Transverse colon (tissue), 4 donors: ENCODE measurements around the gene DCAF10.

Source experiments
- EP300 ChIP-seq: sonication (generic); formaldehyde crosslinking; IDR thresholded peaks from one replicate; pipeline ENCODE4 v1.6.1; 2017; ENCODE audit warnings: antibody characterized with exemption, low read depth
- POLR2A ChIP-seq: fragments of 450-650 bp; IDR thresholded peaks from one replicate; pipeline ENCODE4 v1.6.1; 2016; ENCODE audit warnings: antibody characterized with exemption, mild to moderate bottlenecking, moderate library complexity
- POLR2AphosphoS5 ChIP-seq, 3 donors: sonication (generic); formaldehyde crosslinking; IDR thresholded peaks; one replicate each; pipeline ENCODE4 v1.6.1; 2016; ENCODE audit warnings: antibody characterized with exemption in 3 of 3
- TF ChIP-seq, protein P1 (sequence below), 5 experiments: fragments of 200-600 bp in 3 of 5; fragments of 450-650 bp in 2 of 5; sonication (generic) in 3 of 5; IDR thresholded peaks; 1 replicate in 2 of 5; 2 replicates in 3 of 5; pipeline ENCODE4 v1.5.1; 2016 to 2017; ENCODE audit warnings: antibody characterized with exemption in 5 of 5, inconsistent platforms in 3 of 5, mild to moderate bottlenecking in 2 of 5, moderate library complexity in 1 of 5

GRCh38 chr9:37788332-37788731 is 12.3 kb upstream of the DCAF10 start:
- TF ChIP-seq, protein P1, sequence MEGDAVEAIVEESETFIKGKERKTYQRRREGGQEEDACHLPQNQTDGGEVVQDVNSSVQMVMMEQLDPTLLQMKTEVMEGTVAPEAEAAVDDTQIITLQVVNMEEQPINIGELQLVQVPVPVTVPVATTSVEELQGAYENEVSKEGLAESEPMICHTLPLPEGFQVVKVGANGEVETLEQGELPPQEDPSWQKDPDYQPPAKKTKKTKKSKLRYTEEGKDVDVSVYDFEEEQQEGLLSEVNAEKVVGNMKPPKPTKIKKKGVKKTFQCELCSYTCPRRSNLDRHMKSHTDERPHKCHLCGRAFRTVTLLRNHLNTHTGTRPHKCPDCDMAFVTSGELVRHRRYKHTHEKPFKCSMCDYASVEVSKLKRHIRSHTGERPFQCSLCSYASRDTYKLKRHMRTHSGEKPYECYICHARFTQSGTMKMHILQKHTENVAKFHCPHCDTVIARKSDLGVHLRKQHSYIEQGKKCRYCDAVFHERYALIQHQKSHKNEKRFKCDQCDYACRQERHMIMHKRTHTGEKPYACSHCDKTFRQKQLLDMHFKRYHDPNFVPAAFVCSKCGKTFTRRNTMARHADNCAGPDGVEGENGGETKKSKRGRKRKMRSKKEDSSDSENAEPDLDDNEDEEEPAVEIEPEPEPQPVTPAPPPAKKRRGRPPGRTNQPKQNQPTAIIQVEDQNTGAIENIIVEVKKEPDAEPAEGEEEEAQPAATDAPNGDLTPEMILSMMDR (IDR thresholded peaks at IDR 0.05): no peak
- TF ChIP-seq POLR2A (no peak), POLR2AphosphoS5 (IDR thresholded peaks at IDR 0.05) (no peak), EP300 (no peak)
